ENCODE measurements around the gene ALK.

DNA sequence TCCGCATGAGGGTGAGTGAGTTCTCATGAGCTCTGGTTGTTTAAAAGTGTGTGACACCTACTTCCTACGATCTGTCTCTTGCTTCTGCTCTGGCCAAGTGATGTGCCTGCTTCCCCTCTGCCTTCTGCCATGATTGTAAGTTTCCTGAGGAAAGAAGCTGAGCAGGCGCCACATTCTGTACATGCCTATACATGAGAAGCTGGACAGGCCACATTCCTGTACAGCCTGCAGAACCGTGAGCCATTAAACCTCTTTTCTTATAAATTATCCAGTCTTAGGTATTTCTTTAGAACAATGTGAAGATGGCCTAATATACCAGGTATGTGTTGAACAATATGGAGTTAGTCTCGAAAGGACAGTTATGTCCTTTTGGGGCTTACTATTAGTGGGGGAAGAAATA, 281.0 kb downstream of the ALK start:
- no peak for TF ChIP-seq POLR2A (IDR thresholded peaks at IDR 0.05)
- TF ChIP-seq, protein P1, sequence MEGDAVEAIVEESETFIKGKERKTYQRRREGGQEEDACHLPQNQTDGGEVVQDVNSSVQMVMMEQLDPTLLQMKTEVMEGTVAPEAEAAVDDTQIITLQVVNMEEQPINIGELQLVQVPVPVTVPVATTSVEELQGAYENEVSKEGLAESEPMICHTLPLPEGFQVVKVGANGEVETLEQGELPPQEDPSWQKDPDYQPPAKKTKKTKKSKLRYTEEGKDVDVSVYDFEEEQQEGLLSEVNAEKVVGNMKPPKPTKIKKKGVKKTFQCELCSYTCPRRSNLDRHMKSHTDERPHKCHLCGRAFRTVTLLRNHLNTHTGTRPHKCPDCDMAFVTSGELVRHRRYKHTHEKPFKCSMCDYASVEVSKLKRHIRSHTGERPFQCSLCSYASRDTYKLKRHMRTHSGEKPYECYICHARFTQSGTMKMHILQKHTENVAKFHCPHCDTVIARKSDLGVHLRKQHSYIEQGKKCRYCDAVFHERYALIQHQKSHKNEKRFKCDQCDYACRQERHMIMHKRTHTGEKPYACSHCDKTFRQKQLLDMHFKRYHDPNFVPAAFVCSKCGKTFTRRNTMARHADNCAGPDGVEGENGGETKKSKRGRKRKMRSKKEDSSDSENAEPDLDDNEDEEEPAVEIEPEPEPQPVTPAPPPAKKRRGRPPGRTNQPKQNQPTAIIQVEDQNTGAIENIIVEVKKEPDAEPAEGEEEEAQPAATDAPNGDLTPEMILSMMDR (IDR thresholded peaks at IDR 0.05), result no peak
